ENCODE measurements around the gene LRRC70.
"Not testable (repeated sequence)": the region's sequence is repeated elsewhere in the genome, so short reads cannot be mapped to it uniquely, and the experiment has no call there.

DNA sequence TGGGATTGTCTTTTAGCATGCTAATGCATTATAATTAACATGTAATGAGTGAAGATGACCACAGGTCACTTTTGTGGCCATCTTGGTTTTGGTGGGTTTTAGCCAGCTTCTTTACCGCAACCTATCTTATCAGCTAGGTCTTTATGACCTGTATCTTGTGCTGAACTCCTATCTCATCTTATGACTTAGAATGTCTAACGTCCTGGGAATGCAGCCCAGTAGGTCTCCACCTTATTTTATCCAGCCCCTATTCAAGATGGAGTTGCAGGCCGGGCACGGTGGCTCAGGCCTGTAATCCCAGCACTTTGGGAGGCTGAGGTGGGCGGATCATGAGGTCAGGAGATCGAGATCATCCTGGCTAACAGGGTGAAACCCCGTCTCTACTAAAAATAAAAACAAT lies 45.8 kb downstream of the LRRC70 start:
- TF ChIP-seq CTCF, POLR2A, EP300 (IDR thresholded peaks at IDR 0.05): not testable (repeated sequence)

Measured in upper lobe of left lung (tissue), 4 donors.